Measurements from ENCODE around the gene PRKCD.

PRKCD gene

DNA sequence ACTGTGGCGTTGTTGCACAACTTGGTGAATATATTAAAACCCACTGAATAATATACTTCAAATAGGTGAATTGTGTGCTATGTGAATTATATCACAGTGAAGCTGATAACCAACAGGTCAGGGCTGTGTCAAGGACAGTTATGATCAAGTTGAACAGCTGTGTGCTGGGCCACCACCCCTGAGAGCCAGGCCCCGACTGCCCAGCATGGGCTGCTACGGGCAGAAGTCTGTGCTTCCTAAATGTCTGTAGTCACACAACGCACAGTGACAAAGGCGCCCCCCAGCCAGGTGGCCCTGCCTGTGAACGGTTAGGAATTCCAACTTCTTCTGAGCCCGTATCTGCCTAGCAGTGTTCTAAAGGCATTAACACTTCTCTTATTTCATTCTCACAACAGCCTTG is 62.0 kb downstream of the PRKCD start:
- ChIA-PET POLR2A (no interaction called here), CTCF (interaction anchor here (0.9 to 1.9 kb wide), 5 partner anchors 21 to 77 kb away, joined by 3 to 5 read pairs (median 4); no protein-coding TSS in a partner anchor)
- H3K36me3 ChIP-seq (ENCODE audit: control insufficient read depth in 4 of 4, insufficient read depth in 4 of 4, low read length in 3 of 4): peaks cover 0 to 63% (median 52%) of the 10 kb centered on the region in 4 experiments
- H3K4me1 ChIP-seq (ENCODE audit: control extremely low read depth in 1 of 4, control insufficient read depth in 4 of 4, insufficient read depth in 4 of 4, low read length in 3 of 4): peaks cover 0 to 2% (median 0%) of the 10 kb centered on the region in 4 experiments
- no peak overlapping the region for H3K27ac ChIP-seq (ENCODE audit: insufficient read depth in 1 of 2, low read depth in 1 of 2, low read length in 2 of 2, poor library complexity in 1 of 2, severe bottlenecking in 2 of 2)
- no peak for DNase-seq
- no peaks in the 10 kb centered on the region for H3K27me3 ChIP-seq (replicated peaks in 2 of 5; ENCODE audit: control insufficient read depth in 4 of 5, insufficient read depth in 5 of 5, low read length in 4 of 5)
- H3K4me3 ChIP-seq (ENCODE audit: control insufficient read depth in 1 of 7, extremely low read depth in 1 of 7, insufficient read depth in 4 of 7, low read depth in 2 of 7, low read length in 6 of 7): no peak overlapping the region
- no peaks in the 10 kb centered on the region for H3K9me3 ChIP-seq (ENCODE audit: control extremely low read depth in 1 of 5, control insufficient read depth in 4 of 5, insufficient read depth in 2 of 5, low read depth in 1 of 5, low read length in 4 of 5)
- WGBS (ENCODE audit: insufficient coverage): 93% methylated on average over 5 of the region's 7 CpGs

- no peak overlapping the region for H3K27ac ChIP-seq (ENCODE audit: insufficient read depth in 1 of 2, low read depth in 1 of 2, low read length in 2 of 2, poor library complexity in 1 of 2, severe bottlenecking in 2 of 2)
- H3K4me1 ChIP-seq (ENCODE audit: control extremely low read depth in 1 of 4, control insufficient read depth in 4 of 4, insufficient read depth in 4 of 4, low read length in 3 of 4): peaks cover 0 to 2% (median 0%) of the 10 kb centered on the region in 4 experiments
- H3K4me3 ChIP-seq (ENCODE audit: control insufficient read depth in 1 of 7, extremely low read depth in 1 of 7, insufficient read depth in 4 of 7, low read depth in 2 of 7, low read length in 6 of 7): no peak overlapping the region
- H3K27me3 ChIP-seq (replicated peaks in 2 of 5; ENCODE audit: control insufficient read depth in 4 of 5, insufficient read depth in 5 of 5, low read length in 4 of 5): no peaks in the 10 kb centered on the region
- peaks cover 0 to 68% (median 58%) of the 10 kb centered on the region in 4 experiments for H3K36me3 ChIP-seq (ENCODE audit: control insufficient read depth in 4 of 4, insufficient read depth in 4 of 4, low read length in 3 of 4)
- WGBS (ENCODE audit: insufficient coverage): 92% methylated on average over 5 of the region's 9 CpGs
- CTCF ChIA-PET: interaction anchor here (1.0 to 1.9 kb wide), 3 partner anchors 20 to 76 kb away, joined by 3 to 5 read pairs (median 4); no protein-coding TSS in a partner anchor
- POLR2A ChIA-PET: no interaction called here
- DNase-seq: no peak
- H3K9me3 ChIP-seq (ENCODE audit: control extremely low read depth in 1 of 5, control insufficient read depth in 4 of 5, insufficient read depth in 2 of 5, low read depth in 1 of 5, low read length in 4 of 5): no peaks in the 10 kb centered on the region
Measured at GRCh38 chr3:53223541-53223966, 62.5 kb downstream of the PRKCD start.

DNA sequence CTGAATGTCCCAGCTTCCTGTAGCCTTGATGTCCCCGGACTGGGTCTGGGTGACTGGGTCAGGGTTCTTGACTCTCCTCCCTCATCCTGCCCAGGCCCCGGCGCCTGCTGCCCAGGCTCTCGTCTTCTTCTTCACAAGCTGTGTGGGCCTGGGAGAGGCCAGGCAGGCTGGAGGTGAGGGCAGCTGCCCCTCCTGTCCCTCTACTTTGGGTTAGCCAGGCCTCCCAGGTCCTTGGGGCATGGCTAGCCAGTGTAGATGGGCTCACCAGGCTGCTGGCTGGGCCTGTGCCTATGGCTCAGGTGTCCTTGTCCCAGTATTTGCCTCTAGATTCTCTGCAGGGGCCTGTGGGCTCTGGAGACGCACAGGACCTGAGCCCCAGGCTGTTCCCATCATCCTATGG is 63.0 kb downstream of the PRKCD start:
- Histone ChIP-seq H3K4me1 (ENCODE audit: control extremely low read depth in 1 of 4, control insufficient read depth in 4 of 4, insufficient read depth in 4 of 4, low read length in 3 of 4) (peaks cover 0 to 2% (median 0%) of the 10 kb centered on the region in 4 experiments), H3K27ac (ENCODE audit: insufficient read depth in 1 of 2, low read depth in 1 of 2, low read length in 2 of 2, poor library complexity in 1 of 2, severe bottlenecking in 2 of 2) (no peak overlapping the region), H3K4me3 (ENCODE audit: control insufficient read depth in 1 of 7, extremely low read depth in 1 of 7, insufficient read depth in 4 of 7, low read depth in 2 of 7, low read length in 6 of 7) (no peak overlapping the region), H3K36me3 (ENCODE audit: control insufficient read depth in 4 of 4, insufficient read depth in 4 of 4, low read length in 3 of 4) (peaks cover 0 to 73% (median 62%) of the 10 kb centered on the region in 4 experiments), H3K27me3 (replicated peaks in 2 of 5; ENCODE audit: control insufficient read depth in 4 of 5, insufficient read depth in 5 of 5, low read length in 4 of 5) (no peaks in the 10 kb centered on the region), H3K9me3 (ENCODE audit: control extremely low read depth in 1 of 5, control insufficient read depth in 4 of 5, insufficient read depth in 2 of 5, low read depth in 1 of 5, low read length in 4 of 5) (no peaks in the 10 kb centered on the region)
- POLR2A ChIA-PET: no interaction called here
- no peak for DNase-seq
- WGBS (ENCODE audit: insufficient coverage): 87% methylated on average over 3 of the region's 5 CpGs
- CTCF ChIA-PET: interaction anchor here (1.9 kb wide), 1 partner anchor 20 kb away, joined by 5 read pairs; no protein-coding TSS in a partner anchor

DNA sequence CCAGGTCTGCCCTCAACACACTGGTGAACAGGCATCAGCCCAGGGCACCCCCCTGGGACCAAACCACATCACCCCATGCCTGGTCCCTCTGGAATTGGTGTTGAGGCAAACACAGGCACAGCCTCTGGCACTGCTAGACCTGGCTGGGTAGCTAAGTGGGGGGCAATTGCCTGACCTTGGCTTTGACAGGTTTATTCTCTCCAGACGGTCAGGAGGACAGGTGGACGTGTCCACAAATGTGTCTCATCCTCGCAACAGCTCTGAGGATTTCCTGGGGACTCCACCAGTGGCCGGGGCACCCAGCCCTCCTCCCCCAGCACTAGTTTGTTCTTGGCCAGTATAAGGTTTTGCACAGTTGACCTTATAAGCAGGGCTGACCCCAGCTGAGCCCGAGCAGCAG is 63.5 kb downstream of the PRKCD start:
- DNase-seq: no peak
- CTCF ChIA-PET: interaction anchor here (1.9 kb wide), 2 partner anchors 19 to 29 kb away, joined by 4 to 5 read pairs; no protein-coding TSS in a partner anchor

GRCh38 chr3:53225181-53225580 is 64.2 kb downstream of the PRKCD start:
- no peak overlapping the region for H3K27ac ChIP-seq (ENCODE audit: insufficient read depth in 1 of 2, low read depth in 1 of 2, low read length in 2 of 2, poor library complexity in 1 of 2, severe bottlenecking in 2 of 2)
- H3K4me3 ChIP-seq (ENCODE audit: control insufficient read depth in 1 of 7, extremely low read depth in 1 of 7, insufficient read depth in 4 of 7, low read depth in 2 of 7, low read length in 6 of 7): no peak overlapping the region
- H3K27me3 ChIP-seq (replicated peaks in 2 of 5; ENCODE audit: control insufficient read depth in 4 of 5, insufficient read depth in 5 of 5, low read length in 4 of 5): no peaks in the 10 kb centered on the region
- DNase-seq: no peak
- 94% methylated on average over 6 of the region's 6 CpGs for WGBS (ENCODE audit: insufficient coverage)
- peaks cover 0 to 84% (median 73%) of the 10 kb centered on the region in 4 experiments for H3K36me3 ChIP-seq (ENCODE audit: control insufficient read depth in 4 of 4, insufficient read depth in 4 of 4, low read length in 3 of 4)
- no peaks in the 10 kb centered on the region for H3K9me3 ChIP-seq (ENCODE audit: control extremely low read depth in 1 of 5, control insufficient read depth in 4 of 5, insufficient read depth in 2 of 5, low read depth in 1 of 5, low read length in 4 of 5)
- H3K4me1 ChIP-seq (ENCODE audit: control extremely low read depth in 1 of 4, control insufficient read depth in 4 of 4, insufficient read depth in 4 of 4, low read length in 3 of 4): no peaks in the 10 kb centered on the region
- ChIA-PET POLR2A (no interaction called here), CTCF (interaction anchor here (1.0 to 1.9 kb wide), 2 partner anchors 17 to 29 kb away, joined by 3 to 4 read pairs; no protein-coding TSS in a partner anchor)

More for the DNA sequence above, 63.5 kb downstream of the PRKCD start:
- Histone ChIP-seq H3K36me3 (ENCODE audit: control insufficient read depth in 4 of 4, insufficient read depth in 4 of 4, low read length in 3 of 4) (peaks cover 0 to 78% (median 66%) of the 10 kb centered on the region in 4 experiments), H3K27me3 (replicated peaks in 2 of 5; ENCODE audit: control insufficient read depth in 4 of 5, insufficient read depth in 5 of 5, low read length in 4 of 5) (no peaks in the 10 kb centered on the region), H3K4me1 (ENCODE audit: control extremely low read depth in 1 of 4, control insufficient read depth in 4 of 4, insufficient read depth in 4 of 4, low read length in 3 of 4) (peaks cover 0 to 2% (median 0%) of the 10 kb centered on the region in 4 experiments), H3K27ac (ENCODE audit: insufficient read depth in 1 of 2, low read depth in 1 of 2, low read length in 2 of 2, poor library complexity in 1 of 2, severe bottlenecking in 2 of 2) (no peak overlapping the region), H3K9me3 (ENCODE audit: control extremely low read depth in 1 of 5, control insufficient read depth in 4 of 5, insufficient read depth in 2 of 5, low read depth in 1 of 5, low read length in 4 of 5) (no peaks in the 10 kb centered on the region), H3K4me3 (ENCODE audit: control insufficient read depth in 1 of 7, extremely low read depth in 1 of 7, insufficient read depth in 4 of 7, low read depth in 2 of 7, low read length in 6 of 7) (no peak overlapping the region)
- 84% methylated on average over 4 of the region's 5 CpGs for WGBS (ENCODE audit: insufficient coverage)
- POLR2A ChIA-PET: no interaction called here

DNA sequence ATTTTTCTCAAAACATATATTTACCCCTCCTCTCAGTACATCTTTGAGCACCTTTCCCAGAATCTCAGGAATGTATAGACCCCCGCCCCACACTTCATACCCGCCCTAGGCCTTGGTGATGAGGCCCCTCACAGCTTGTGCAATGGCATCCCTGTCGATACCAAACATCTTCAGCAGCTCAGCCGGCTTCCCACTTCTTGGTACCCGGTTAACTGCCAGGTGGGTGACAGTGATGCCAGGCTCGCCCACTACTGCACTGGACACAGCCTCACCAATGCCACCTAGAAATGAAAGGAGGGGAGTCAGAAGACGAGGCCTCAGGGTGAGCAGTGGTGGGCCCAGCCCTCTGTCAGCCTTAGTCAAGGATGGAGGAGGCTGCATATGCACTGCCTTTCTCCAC is 64.6 kb downstream of the PRKCD start:
- H3K9me3 ChIP-seq (ENCODE audit: control extremely low read depth in 1 of 5, control insufficient read depth in 4 of 5, insufficient read depth in 2 of 5, low read depth in 1 of 5, low read length in 4 of 5): no peaks in the 10 kb centered on the region
- no peak overlapping the region for H3K4me3 ChIP-seq (ENCODE audit: control insufficient read depth in 1 of 7, extremely low read depth in 1 of 7, insufficient read depth in 4 of 7, low read depth in 2 of 7, low read length in 6 of 7)
- H3K36me3 ChIP-seq (ENCODE audit: control insufficient read depth in 4 of 4, insufficient read depth in 4 of 4, low read length in 3 of 4): peaks cover 0 to 89% (median 77%) of the 10 kb centered on the region in 4 experiments
- POLR2A ChIA-PET: interaction anchor here (1.0 kb wide), 1 partner anchor 29 kb away, joined by 3 read pairs; no protein-coding TSS in a partner anchor
- no peak overlapping the region for H3K27ac ChIP-seq (ENCODE audit: insufficient read depth in 1 of 2, low read depth in 1 of 2, low read length in 2 of 2, poor library complexity in 1 of 2, severe bottlenecking in 2 of 2)
- no peaks in the 10 kb centered on the region for H3K27me3 ChIP-seq (replicated peaks in 2 of 5; ENCODE audit: control insufficient read depth in 4 of 5, insufficient read depth in 5 of 5, low read length in 4 of 5)
- CTCF ChIA-PET: interaction anchor here (0.7 to 1.9 kb wide), 3 partner anchors 10 to 30 kb away, joined by 3 to 4 read pairs (median 3); no protein-coding TSS in a partner anchor
- WGBS (ENCODE audit: insufficient coverage): 97% methylated on average over 7 of the region's 7 CpGs
- no peak for DNase-seq
- no peaks in the 10 kb centered on the region for H3K4me1 ChIP-seq (ENCODE audit: control extremely low read depth in 1 of 4, control insufficient read depth in 4 of 4, insufficient read depth in 4 of 4, low read length in 3 of 4)

DNA sequence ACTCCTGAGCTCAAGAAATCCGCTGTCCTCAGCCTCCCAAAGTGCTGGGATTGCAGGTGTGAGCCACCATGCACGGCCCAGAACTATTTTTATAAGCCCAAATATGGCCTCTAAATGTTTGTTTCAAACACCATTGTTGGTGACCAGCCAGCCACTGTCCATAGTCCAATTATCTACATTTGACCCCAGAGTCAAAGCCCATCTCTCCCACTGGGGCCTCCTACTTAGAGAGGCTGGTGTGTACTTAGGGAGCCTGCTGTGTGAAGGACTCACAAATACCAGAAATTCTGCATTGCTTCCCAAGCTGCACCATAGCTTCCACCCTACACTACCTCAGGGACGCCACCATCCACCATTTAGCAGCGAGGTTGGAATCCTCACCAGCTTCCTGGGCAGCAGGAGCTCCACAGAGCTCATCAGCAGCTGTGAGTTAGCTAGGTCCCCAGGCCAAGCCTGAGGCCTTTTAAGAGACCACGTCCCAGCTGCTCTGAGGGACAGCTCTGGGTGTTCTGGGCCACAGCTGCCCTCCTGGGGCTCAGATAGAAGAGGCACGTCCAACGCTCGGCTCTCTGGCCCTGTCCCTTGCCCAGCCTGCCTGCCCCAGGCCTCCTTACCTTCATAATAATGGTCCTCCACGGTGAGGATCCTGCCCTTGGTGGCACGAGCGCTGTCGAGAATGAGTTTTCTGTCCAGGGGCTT is 65.3 kb downstream of the PRKCD start:
- Histone ChIP-seq H3K4me1 (ENCODE audit: control extremely low read depth in 1 of 4, control insufficient read depth in 4 of 4, insufficient read depth in 4 of 4, low read length in 3 of 4) (no peaks in the 10 kb centered on the region), H3K9me3 (ENCODE audit: control extremely low read depth in 1 of 5, control insufficient read depth in 4 of 5, insufficient read depth in 2 of 5, low read depth in 1 of 5, low read length in 4 of 5) (no peaks in the 10 kb centered on the region), H3K27ac (ENCODE audit: insufficient read depth in 1 of 2, low read depth in 1 of 2, low read length in 2 of 2, poor library complexity in 1 of 2, severe bottlenecking in 2 of 2) (no peak overlapping the region), H3K36me3 (ENCODE audit: control insufficient read depth in 4 of 4, insufficient read depth in 4 of 4, low read length in 3 of 4) (peaks cover 2 to 95% (median 84%) of the 10 kb centered on the region in 4 experiments), H3K4me3 (ENCODE audit: control insufficient read depth in 1 of 7, extremely low read depth in 1 of 7, insufficient read depth in 4 of 7, low read depth in 2 of 7, low read length in 6 of 7) (no peak overlapping the region), H3K27me3 (replicated peaks in 2 of 5; ENCODE audit: control insufficient read depth in 4 of 5, insufficient read depth in 5 of 5, low read length in 4 of 5) (no peaks in the 10 kb centered on the region)
- WGBS (ENCODE audit: insufficient coverage): over 99% methylated on average over 9 of the region's 12 CpGs
- CTCF ChIA-PET: interaction anchor here (0.7 to 1.9 kb wide), 5 partner anchors 9 to 44 kb away, joined by 3 to 4 read pairs (median 3); no protein-coding TSS in a partner anchor
- DNase-seq: no peak
- POLR2A ChIA-PET: interaction anchor here (1.0 kb wide), 1 partner anchor 28 kb away, joined by 3 read pairs; no protein-coding TSS in a partner anchor
